22Rv1 (cell line): ENCODE measurements around the gene IL1RAPL2.

ENCODE experiments used
- ZFX ChIP-seq: fragments of 450-650 bp; IDR thresholded peaks from 2 replicates; pipeline ENCODE4 v1.6.1; 2017; ENCODE audit warnings: antibody characterized with exemption, borderline replicate concordance
- TF ChIP-seq, protein P1 (sequence below): fragments of 450-650 bp; IDR thresholded peaks from 2 replicates; pipeline ENCODE4 v1.5.1; 2017; ENCODE audit warnings: mild to moderate bottlenecking

DNA sequence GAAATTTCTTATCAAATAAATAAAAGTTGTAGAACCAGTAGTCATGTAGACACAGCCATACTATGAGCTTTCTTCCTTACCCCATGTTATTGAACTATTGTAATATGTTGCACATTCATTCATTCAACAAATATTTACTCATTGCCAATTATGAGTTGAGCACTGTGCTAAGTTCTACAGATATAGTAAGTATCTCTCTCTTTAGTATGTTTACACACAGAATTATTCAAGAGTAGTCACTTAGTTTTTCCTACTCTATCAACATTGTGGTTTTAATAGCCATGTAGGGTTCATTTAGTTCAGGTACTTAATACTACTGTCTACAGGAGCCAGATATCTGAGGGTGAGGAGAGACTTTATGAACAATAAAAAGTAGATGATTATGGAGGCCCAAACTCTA is 568.3 kb downstream of the IL1RAPL2 start:
- no peak for TF ChIP-seq ZFX
- TF ChIP-seq, protein P1, sequence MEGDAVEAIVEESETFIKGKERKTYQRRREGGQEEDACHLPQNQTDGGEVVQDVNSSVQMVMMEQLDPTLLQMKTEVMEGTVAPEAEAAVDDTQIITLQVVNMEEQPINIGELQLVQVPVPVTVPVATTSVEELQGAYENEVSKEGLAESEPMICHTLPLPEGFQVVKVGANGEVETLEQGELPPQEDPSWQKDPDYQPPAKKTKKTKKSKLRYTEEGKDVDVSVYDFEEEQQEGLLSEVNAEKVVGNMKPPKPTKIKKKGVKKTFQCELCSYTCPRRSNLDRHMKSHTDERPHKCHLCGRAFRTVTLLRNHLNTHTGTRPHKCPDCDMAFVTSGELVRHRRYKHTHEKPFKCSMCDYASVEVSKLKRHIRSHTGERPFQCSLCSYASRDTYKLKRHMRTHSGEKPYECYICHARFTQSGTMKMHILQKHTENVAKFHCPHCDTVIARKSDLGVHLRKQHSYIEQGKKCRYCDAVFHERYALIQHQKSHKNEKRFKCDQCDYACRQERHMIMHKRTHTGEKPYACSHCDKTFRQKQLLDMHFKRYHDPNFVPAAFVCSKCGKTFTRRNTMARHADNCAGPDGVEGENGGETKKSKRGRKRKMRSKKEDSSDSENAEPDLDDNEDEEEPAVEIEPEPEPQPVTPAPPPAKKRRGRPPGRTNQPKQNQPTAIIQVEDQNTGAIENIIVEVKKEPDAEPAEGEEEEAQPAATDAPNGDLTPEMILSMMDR, result no peak
